ENCODE measurements around the gene CDK14.

The CDK14 gene

GRCh38 chr7:91243591-91244301, 647.6 kb downstream of the CDK14 start:
- DNase-seq: no peak

- DNase-seq: no peak
Measured at GRCh38 chr7:91247500-91247899, 651.4 kb downstream of the CDK14 start.

- peak; percentile 61 for DNase-seq
Measured at GRCh38 chr7:91248996-91249395, 652.9 kb downstream of the CDK14 start.

GRCh38 chr7:91249506-91250233, 653.5 kb downstream of the CDK14 start:
- DNase-seq: peak; percentile 85

GRCh38 chr7:91250706-91251105, 654.6 kb downstream of the CDK14 start:
- DNase-seq: no peak

- DNase-seq: no peak
Measured at GRCh38 chr7:91251877-91252276, 655.8 kb downstream of the CDK14 start.
